Stimulated activated CD4-positive, alpha-beta T cell treated with anti-CD3 and anti-CD28 coated beads, TNF-alpha, amount 100 ng/mL, for 1 hour (primary cell): Measurements from ENCODE around the gene IL34.
"Not testable (repeated sequence)": the region's sequence is repeated elsewhere in the genome, so short reads cannot be mapped to it uniquely, and the experiment has no call there.

Source experiments
- DNase-seq, 3 donors: peaks; one replicate each; pipeline ENCODE4 v3.0.0-alpha.2; 2020; ENCODE audit warnings: low read depth in 3 of 3, low spot score in 1 of 3

Gene IL34

GRCh38 chr16:70656712-70657263 lies 10.4 kb downstream of the IL34 start:
- DNase-seq = no peak

DNA sequence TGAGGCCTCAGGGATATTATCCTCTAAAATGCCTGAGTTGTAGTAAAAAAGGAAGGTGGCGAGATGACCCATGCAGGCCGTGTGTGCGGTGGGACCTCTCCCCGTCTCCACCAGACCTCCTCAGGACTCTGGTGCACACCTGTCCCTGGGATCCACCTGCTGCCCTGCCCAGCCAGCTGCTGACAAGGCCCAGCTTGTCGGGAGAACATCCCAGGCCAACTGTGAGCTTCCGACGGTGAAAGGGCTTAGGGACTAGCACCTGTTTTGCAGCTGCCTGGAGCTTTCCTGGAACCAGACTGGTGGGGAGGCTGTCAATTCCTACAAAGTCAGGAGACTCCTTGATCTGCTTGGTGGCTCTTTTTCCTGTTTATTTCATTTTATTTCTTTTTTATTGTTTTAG lies 11.6 kb downstream of the IL34 start:
- DNase-seq = no peak

DNA sequence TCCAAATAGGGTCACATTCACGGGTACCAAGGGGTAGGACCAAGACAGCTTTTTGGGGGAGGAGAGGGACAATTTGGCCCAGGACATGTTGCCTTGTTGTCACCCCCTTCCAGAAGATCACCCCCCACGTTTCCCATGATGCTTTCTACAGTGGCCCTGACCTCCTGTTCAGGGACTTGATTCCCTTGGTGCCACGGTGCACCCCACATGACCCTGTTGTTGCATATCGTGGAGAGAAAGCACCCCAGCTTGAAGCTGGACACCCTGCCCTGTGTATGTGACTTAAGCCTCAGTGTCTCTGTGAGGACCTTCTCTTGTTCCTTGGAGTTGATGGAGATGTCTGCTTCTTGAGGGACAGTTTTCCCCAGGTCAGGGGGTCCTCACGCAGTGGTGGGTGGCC lies 12.6 kb downstream of the IL34 start:
- DNase-seq = no peak

- DNase-seq = no peak
Measured at GRCh38 chr16:70659546-70659945, 13.2 kb downstream of the IL34 start.

- no peak for DNase-seq
Measured at GRCh38 chr16:70659953-70660671, 13.8 kb downstream of the IL34 start.

- no peak for DNase-seq
Measured at GRCh38 chr16:70660672-70661350, 14.5 kb downstream of the IL34 start.

DNA sequence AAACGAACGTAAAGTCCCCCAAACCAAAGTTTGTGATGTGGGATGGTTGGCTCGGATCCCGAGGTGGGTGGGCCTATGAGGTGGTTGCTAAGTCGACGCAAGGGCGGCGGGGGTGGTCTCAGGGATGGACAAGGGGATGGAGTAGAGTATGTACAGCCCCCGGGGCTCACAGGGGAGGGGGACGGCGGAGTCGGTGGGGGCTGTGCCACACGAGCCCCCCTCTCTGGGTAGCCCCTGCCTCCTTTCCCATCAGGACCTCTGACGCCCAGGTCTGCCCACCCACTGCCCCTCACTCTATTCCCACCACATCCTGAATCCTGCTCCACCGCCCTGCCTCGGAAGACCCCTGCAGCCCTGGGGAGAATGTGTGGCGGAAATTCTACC lies 15.2 kb downstream of the IL34 start:
- DNase-seq = no peak

- no peak for DNase-seq
Measured at GRCh38 chr16:70661918-70662641, 15.7 kb downstream of the IL34 start.

DNA sequence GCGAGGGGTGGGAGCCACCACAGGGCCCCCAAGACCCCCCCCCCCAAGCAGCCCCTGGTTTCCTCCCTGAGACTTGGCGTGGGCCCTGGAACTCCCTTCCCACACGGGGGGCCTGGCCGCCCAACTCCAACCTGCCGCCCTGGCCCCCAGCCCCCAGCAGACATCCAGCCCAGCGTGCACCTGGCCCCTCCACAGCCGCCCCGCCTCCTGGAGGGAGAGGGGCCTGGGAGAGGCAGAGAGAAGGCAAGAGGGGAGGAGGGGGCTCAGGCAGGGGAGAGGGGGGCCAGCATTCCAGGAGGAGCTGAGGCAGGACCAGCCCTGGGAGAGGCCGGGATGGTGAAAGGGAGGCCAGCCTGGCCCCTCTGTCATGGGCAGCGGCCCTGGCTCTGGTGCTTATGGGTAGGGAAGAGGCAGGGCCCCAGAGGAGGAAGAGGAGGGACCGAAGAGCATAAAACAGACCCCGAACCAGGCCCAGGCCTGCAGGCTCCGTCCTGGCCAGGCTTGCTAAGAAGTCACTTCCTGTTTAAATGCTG lies 16.7 kb downstream of the IL34 start:
- DNase-seq = no peak

- no peak for DNase-seq
Measured at GRCh38 chr16:70663524-70664324, 17.4 kb downstream of the IL34 start.

DNA sequence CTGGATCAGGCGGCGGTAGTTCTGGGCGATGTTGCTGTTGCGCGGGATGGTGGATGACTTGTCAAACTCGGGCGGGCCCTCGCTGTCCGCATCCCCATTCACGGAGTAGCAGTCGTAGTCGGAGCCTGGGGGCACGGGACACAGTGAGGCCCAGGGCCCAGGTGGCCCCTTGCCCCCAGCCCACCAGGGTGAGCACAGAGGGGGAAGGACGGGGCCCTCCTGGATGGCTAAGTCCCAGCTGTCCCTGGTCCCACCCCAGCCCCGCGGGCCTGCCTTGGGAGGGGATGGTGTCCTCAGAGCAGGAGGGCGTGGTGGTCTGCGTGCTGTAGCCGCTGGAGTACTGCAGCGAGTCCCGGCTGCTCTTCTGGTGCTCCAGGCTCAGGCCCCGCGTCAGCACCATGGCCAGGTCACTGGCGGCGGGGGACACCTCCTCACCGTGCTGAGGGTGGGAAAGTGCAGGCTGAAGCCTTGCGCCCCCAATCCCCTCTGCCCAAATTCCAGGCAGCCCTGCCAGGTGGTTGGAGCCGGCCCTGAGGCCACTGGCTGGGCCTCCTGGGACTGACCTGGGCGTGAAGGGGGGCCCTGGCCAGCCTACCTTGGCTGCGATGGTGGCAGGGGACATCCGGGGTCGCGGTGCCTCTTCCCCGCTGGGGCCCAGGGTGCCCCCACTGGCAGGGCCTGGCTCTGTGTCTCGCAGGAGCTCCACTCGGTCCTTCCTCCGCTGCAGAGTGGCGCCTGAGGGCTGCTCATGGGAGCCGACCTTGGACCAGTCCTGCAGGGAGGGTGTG lies 18.2 kb downstream of the IL34 start:
- no peak for DNase-seq

DNA sequence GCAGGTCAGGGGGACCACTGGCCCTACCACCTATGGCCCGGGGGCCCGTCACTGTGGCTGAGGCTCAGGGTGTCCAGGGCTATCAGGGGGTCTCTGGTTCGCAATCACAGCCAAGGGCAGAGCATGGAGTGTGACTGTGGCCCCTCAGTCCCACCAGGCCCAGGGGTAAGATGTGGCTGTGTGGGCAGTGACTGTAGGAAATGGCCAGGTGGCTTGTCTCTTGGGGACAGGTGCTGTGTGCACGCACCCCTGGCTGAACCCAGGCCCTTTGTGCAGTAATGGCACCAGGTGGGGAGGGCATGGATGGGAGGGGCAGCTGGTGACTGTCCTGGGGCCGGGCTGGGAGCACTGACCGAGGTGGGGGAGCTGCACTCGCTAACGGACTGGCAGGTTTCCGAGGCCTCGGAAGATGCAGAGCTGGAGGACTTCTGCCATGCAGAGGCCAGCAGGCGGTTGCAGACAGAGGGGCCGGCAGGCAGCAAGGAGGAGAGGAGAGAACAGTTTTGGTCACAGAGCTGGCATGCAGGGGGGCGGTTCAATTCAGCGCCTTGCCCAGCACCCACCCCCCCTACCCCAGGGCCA lies 18.8 kb downstream of the IL34 start:
- no peak for DNase-seq

DNA sequence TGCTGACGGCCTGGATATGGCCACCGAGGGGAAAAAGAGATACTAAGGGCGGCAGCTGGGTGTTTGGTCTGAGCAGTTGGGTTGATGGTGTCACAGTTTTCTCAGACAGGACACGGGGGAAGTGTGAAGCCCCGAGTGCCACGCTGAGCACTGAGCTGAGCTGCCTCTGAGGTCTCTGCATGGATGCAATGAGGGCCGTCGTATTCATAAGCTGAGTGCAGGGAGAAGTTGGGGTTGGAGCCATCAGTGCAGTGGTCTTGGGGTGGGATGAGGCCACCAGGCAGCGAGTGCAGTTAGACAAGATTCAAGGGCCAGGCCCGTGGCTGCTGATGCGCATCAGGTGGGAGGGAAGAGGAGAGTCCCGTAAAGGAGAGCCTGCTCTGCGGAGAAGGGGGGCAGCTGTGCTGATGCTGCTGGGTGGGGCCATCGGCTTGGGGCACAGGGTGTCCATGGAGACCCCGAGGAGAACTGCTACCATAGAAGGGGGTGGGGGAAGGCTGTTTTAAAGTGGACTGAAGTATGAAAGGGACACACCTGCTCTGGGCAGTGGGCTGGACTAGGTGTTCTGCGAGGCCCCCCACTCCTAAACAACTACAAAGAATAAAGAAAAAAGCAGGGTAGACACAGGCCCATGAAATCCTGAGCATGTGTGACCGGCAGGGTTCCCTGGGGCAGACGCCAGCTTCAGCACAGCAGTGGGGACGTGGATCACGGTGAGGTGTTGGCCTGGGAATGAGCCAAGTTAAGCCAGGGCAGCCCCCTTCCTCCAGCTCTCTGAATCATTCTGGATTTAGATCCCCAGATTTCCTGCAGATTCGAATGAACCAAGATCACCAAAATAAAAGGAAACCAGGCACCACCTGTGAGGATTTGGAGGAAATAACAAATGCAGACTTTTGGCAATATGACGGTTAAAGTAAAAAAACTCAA lies 19.7 kb downstream of the IL34 start:
- DNase-seq = no peak

DNA sequence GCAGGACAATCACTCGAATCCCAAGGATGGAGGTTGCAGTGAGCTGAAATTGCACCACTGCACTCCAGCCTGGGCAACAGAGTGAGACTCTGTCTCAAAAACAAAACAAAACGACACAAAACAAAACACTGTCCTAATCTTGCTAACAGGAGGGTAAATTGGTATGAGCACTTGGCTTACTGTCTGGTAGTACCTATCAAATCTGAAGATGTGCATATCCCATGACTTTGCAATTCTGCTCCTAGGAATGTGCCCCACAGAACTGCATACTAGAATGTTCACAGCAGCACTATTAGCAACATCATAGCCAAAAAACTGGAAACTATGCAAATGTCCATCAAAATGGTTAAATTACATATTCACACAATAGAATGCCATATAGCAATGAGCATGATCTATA lies 23.8 kb downstream of the IL34 start:
- DNase-seq = no peak

DNA sequence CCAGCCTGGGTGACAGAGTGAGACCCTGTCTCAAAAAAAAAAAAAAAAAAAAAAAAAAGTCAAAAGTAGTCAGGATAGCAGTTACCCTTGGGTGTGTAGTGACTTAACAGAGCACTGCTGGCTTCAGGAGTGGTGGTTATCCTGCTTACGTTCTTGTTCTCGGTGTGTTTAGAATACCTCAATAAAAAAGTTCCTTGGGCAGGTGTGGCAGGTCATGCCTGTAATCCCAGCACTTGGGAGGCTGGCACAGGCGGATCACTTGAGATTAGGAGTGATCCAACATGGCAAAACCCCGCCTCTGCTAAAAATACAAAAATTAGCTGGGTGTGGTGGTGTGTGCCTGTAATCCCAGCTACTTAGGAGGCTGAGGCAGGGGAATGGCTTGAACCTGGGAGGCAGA lies 24.6 kb downstream of the IL34 start:
- DNase-seq = not testable (repeated sequence)

DNA sequence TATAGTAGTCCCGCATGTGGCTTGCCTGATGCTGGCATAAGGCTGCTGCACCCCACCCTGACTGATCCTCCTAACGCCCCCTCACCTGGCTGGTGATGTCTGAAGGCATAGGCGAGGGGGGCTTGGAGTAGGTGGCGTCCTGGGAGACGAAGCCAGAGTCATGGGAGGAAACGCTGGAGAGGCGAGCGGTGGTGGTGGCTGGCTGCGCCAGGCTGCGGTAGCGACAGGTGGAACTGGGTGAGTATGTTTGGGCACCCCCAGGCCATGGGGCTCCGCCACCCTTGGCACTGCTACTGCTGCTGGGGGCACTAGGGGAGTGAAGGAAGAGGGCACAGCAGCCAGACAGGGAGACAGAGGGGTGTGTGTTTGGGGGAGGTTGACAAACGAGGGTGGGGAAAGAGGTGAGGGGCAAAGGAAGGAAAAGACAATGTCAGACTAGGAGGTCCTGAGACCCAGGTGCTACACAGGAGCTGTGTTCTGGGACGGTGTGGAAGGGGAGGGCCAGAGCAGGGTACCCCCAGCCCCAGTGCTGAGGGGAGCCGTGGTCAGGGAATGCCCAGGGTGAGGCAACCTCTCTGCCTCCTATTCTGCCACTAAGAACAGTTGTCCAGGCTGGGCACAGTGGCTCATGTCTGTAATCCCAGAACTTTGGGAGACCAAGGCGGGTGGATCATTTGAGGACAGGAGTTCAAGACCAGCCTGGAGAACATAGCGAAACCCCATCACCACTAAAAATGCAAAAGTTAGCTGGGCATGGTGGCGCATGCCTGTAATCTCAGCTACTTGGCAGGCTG lies 28.1 kb downstream of the IL34 start:
- DNase-seq = no peak

GRCh38 chr16:70675851-70676513 lies 29.6 kb downstream of the IL34 start:
- DNase-seq = no peak
